Astrocyte (in vitro differentiated cells and primary cell): ENCODE results near the gene CIAO3. TPM values are rescaled to one million over a fixed set of nuclear protein-coding genes. Genes with fewer than 3 reads are reported as not detected.

Experiments
- DNase-seq: peaks from one replicate; pipeline ENCODE4 v3.0.0-alpha.2; 2010; ENCODE audit warnings: low read depth
- FAIRE-seq: peaks from 2 replicates; lab custom pipeline; 2011; peaks lifted over from hg19 to GRCh38; lab: Jason Lieb, UNC
- H2AFZ ChIP-seq: 2 replicates; pipeline ENCODE4 v1.6.0; 2012; ENCODE audit warnings: low read depth, low read length, inconsistent platforms
- H3K27ac ChIP-seq: 2 replicates; pipeline ENCODE4 v1.5.1; 2011; ENCODE audit warnings: low read depth, low read length, inconsistent platforms
- H3K27me3 ChIP-seq: 2 replicates; pipeline ENCODE4 v1.6.0; 2011; ENCODE audit warnings: low read length, inconsistent platforms; ENCODE audit not compliant: insufficient read depth
- H3K36me3 ChIP-seq: 2 replicates; pipeline ENCODE4 v1.5.1; 2011; ENCODE audit warnings: low read length, inconsistent platforms; ENCODE audit not compliant: insufficient read depth
- H3K4me1 ChIP-seq: 2 replicates; pipeline ENCODE4 v1.5.1; 2011; ENCODE audit warnings: low read length, inconsistent platforms; ENCODE audit not compliant: insufficient read depth
- H3K4me2 ChIP-seq: 2 replicates; pipeline ENCODE4 v1.6.0; 2012; ENCODE audit warnings: low read length, inconsistent platforms
- H3K4me3 ChIP-seq: 2 replicates; pipeline ENCODE4 v1.5.1; 2011; ENCODE audit warnings: low read depth, mild to moderate bottlenecking, low read length, inconsistent platforms; ENCODE audit not compliant: insufficient read depth
- H3K79me2 ChIP-seq: 2 replicates; pipeline ENCODE4 v1.6.0; 2012; ENCODE audit warnings: mild to moderate bottlenecking, low read length, inconsistent platforms; ENCODE audit not compliant: insufficient read depth
- H3K9ac ChIP-seq: 2 replicates; pipeline ENCODE4 v1.6.0; 2012; ENCODE audit warnings: mild to moderate bottlenecking, low read length, inconsistent platforms
- H3K9me3 ChIP-seq: 2 replicates; pipeline ENCODE4 v1.5.1; 2012; ENCODE audit warnings: low read depth, mild to moderate bottlenecking, low read length, inconsistent platforms; ENCODE audit not compliant: insufficient read depth
- H4K20me1 ChIP-seq: 2 replicates; pipeline ENCODE4 v1.6.0; 2012; ENCODE audit warnings: low read length, inconsistent platforms; ENCODE audit not compliant: insufficient read depth
- H3K27ac Mint-ChIP-seq: one replicate; pipeline ENCODE4 v1.8.0; 2021; ENCODE audit warnings: mild to moderate bottlenecking, mixed read lengths; ENCODE audit not compliant: unreplicated experiment
- H3K27me3 Mint-ChIP-seq: one replicate; pipeline ENCODE4 v1.8.0; 2021; ENCODE audit warnings: low read depth, mixed read lengths; ENCODE audit not compliant: unreplicated experiment
- H3K36me3 Mint-ChIP-seq: one replicate; pipeline ENCODE4 v1.8.0; 2021; ENCODE audit warnings: low read depth, mixed read lengths; ENCODE audit not compliant: unreplicated experiment
- H3K4me1 Mint-ChIP-seq: one replicate; pipeline ENCODE4 v1.8.0; 2021; ENCODE audit warnings: low read depth, mixed read lengths; ENCODE audit not compliant: unreplicated experiment
- H3K4me3 Mint-ChIP-seq: one replicate; pipeline ENCODE4 v1.8.0; 2021; ENCODE audit warnings: mild to moderate bottlenecking, moderate library complexity, mixed read lengths; ENCODE audit not compliant: unreplicated experiment
- H3K9me3 Mint-ChIP-seq: one replicate; pipeline ENCODE4 v1.8.0; 2021; ENCODE audit warnings: mild to moderate bottlenecking, mixed read lengths; ENCODE audit not compliant: unreplicated experiment
- CTCF ChIP-seq: IDR thresholded peaks from 2 replicates; pipeline ENCODE4 v1.5.1; 2011; ENCODE audit warnings: low read depth, mild to moderate bottlenecking, inconsistent platforms, low read length, moderate library complexity; ENCODE audit not compliant: insufficient read depth
- EZH2 ChIP-seq: IDR thresholded peaks from 2 replicates; pipeline ENCODE4 v1.6.1; 2012; ENCODE audit warnings: mild to moderate bottlenecking, low read length, inconsistent platforms; ENCODE audit not compliant: insufficient read depth
- total RNA-seq: library from RNA; stranded (reverse); gene quantifications from 2 replicates; pipeline ENCODE4 v1.2.1, GENCODE V29; 2021

The CIAO3 gene
- total RNA-seq, 1 donor from 2014 or later, result 19.6 TPM

GRCh38 chr16:728890-729744 lies 11.7 kb downstream of the CIAO3 start:
- H3K27ac ChIP-seq, result no peak overlapping the region
- no peak for TF ChIP-seq EZH2
- no peak for TF ChIP-seq CTCF
- H4K20me1 ChIP-seq, result peaks cover under 1% of the 10 kb centered on the region
- Mint-ChIP-seq H3K4me3 (peak overlapping the region; percentile 34), H3K27me3 (no peaks in the 10 kb centered on the region), H3K4me1 (no peaks in the 10 kb centered on the region), H3K9me3 (no peaks in the 10 kb centered on the region), H3K27ac (no peak overlapping the region), H3K36me3 (peaks cover 5% of the 10 kb centered on the region)
- H3K4me3 ChIP-seq, result peak overlapping the region; percentile 28
- H2AFZ ChIP-seq, result no peak overlapping the region
- H3K4me2 ChIP-seq, result peak overlapping the region; percentile 94
- peaks cover 12% of the 10 kb centered on the region for H3K4me1 ChIP-seq
- H3K27me3 ChIP-seq, result no peaks in the 10 kb centered on the region
- H3K79me2 ChIP-seq, result no peaks in the 10 kb centered on the region
- FAIRE-seq (no peak), DNase-seq (no peak)
- H3K36me3 ChIP-seq, result no peaks in the 10 kb centered on the region
- H3K9ac ChIP-seq, result peak overlapping the region; percentile 35
- H3K9me3 ChIP-seq, result no peaks in the 10 kb centered on the region

- peak overlapping the region; percentile 94 for H3K4me2 ChIP-seq
- H3K27ac ChIP-seq, result no peak overlapping the region
- TF ChIP-seq CTCF (no peak), EZH2 (no peak)
- H3K27ac Mint-ChIP-seq, result no peak overlapping the region
- H3K4me1 ChIP-seq, result peaks cover 12% of the 10 kb centered on the region
- H3K9me3 ChIP-seq, result no peaks in the 10 kb centered on the region
- FAIRE-seq (no peak), DNase-seq (peak; percentile 63)
- no peaks in the 10 kb centered on the region for H3K27me3 ChIP-seq
- peak overlapping the region; percentile 35 for H3K9ac ChIP-seq
- peaks cover 3% of the 10 kb centered on the region for H4K20me1 ChIP-seq
- H3K36me3 Mint-ChIP-seq, result peaks cover 5% of the 10 kb centered on the region
- no peaks in the 10 kb centered on the region for H3K36me3 ChIP-seq
- H3K4me3 Mint-ChIP-seq, result peak overlapping the region; percentile 57
- H3K4me1 Mint-ChIP-seq, result no peaks in the 10 kb centered on the region
- no peaks in the 10 kb centered on the region for H3K9me3 Mint-ChIP-seq
- no peaks in the 10 kb centered on the region for H3K27me3 Mint-ChIP-seq
- H3K79me2 ChIP-seq, result no peaks in the 10 kb centered on the region
- H2AFZ ChIP-seq, result peak overlapping the region; percentile 47
- peak overlapping the region; percentile 28 for H3K4me3 ChIP-seq
Observed at GRCh38 chr16:728131-728889, 12.5 kb downstream of the CIAO3 start.
